SK-N-SH (cell line): ENCODE measurements around the gene CAPN10. TPM values are rescaled to one million over a fixed set of nuclear protein-coding genes. Genes with fewer than 3 reads are reported as not detected.
A peak's percentile ranks its signal among the peaks of the same experiment; 100 is the strongest.

Experiments used
- CTCF ChIA-PET: fragments of 300-600, 350-600 bp; formaldehyde crosslinking; extraction: SDS; loops from one replicate; lab custom pipeline; 2021; lab: Yijun Ruan, JAX
- POLR2A ChIA-PET: fragments of 350-600 bp; sonication (Branson Sonifier 250); formaldehyde crosslinking; extraction: SDS; loops from one replicate; lab custom pipeline; 2020; ENCODE audit warnings: antibody characterized with exemption, inconsistent platforms; lab: Yijun Ruan, JAX
- DNase-seq: peaks from one replicate; pipeline ENCODE4 v3.0.0; 2012
- H2AFZ ChIP-seq: fragments of 200-600 bp; sonication (generic); 2 replicates; pipeline ENCODE4 v1.8.1; 2016; ENCODE audit warnings: antibody characterized with exemption, mild to moderate bottlenecking, low read depth
- H3F3A ChIP-seq: fragments of 200-600 bp; sonication (generic); replicated peaks from 2 replicates; pipeline ENCODE3; 2016; ENCODE audit warnings: antibody characterized with exemption, mild to moderate bottlenecking; ENCODE audit not compliant: insufficient read depth
- H3K27ac ChIP-seq, 2 experiments: fragments of 200-500 bp in 1 of 2; fragments of 200-600 bp in 1 of 2; sonication (Bioruptor generic) in 1 of 2; sonication (generic), shearing (Covaris generic) in 1 of 2; 2 replicates each; pipeline versions ENCODE4 v1.5.1 to v1.6.1; 2014 to 2016; ENCODE audit warnings: low read depth in 2 of 2, inconsistent platforms in 1 of 2, low read length in 1 of 2, mild to moderate bottlenecking in 1 of 2, mixed read lengths in 1 of 2
- H3K27me3 ChIP-seq: fragments of 200-600 bp; sonication (generic), shearing (Covaris generic); 2 replicates; pipeline ENCODE4 v1.6.1; 2016; ENCODE audit warnings: mixed run types; ENCODE audit not compliant: insufficient read depth
- H3K36me3 ChIP-seq, 2 experiments: fragments of 200-500 bp in 1 of 2; fragments of 200-600 bp in 1 of 2; sonication (Bioruptor generic) in 1 of 2; sonication (generic) in 1 of 2; replicated peaks in 1 of 2; 2 replicates each; pipeline versions ENCODE3 to v1.5.1; 2014 to 2016; ENCODE audit warnings: low read length in 1 of 2, mild to moderate bottlenecking in 1 of 2; ENCODE audit not compliant: insufficient read depth in 2 of 2, control insufficient read depth in 1 of 2
- H3K4me1 ChIP-seq, 2 experiments: fragments of 200-500 bp in 1 of 2; fragments of 200-600 bp in 1 of 2; sonication (Bioruptor generic) in 1 of 2; sonication (generic), shearing (Covaris generic) in 1 of 2; 2 replicates each; pipeline versions ENCODE4 v1.5.1 to v1.6.1; 2014 to 2016; ENCODE audit warnings: low read depth in 1 of 2, low read length in 1 of 2, mixed run types in 1 of 2; ENCODE audit not compliant: insufficient read depth in 2 of 2, control insufficient read depth in 1 of 2
- H3K4me2 ChIP-seq: fragments of 200-600 bp; sonication (generic), shearing (Covaris generic); 2 replicates; pipeline ENCODE4 v1.6.1; 2017; ENCODE audit warnings: mixed run types
- H3K4me3 ChIP-seq, 2 experiments: fragments of 200-500 bp in 1 of 2; fragments of 200-600 bp in 1 of 2; sonication (Bioruptor generic) in 1 of 2; sonication (generic), shearing (Covaris generic) in 1 of 2; 2 replicates each; pipeline versions ENCODE4 v1.5.1 to v1.8.1; 2014 to 2016; ENCODE audit warnings: low read depth in 2 of 2, inconsistent platforms in 1 of 2, low read length in 1 of 2, mild to moderate bottlenecking in 1 of 2, mixed read lengths in 1 of 2, moderate library complexity in 1 of 2
- H3K79me2 ChIP-seq: fragments of 200-600 bp; sonication (generic); 2 replicates; pipeline ENCODE4 v1.8.1; 2017; ENCODE audit warnings: mild to moderate bottlenecking; ENCODE audit not compliant: insufficient read depth
- H3K9ac ChIP-seq: fragments of 200-600 bp; sonication (generic); 2 replicates; pipeline ENCODE4 v1.6.1; 2017; ENCODE audit warnings: mixed run types
- H3K9me2 ChIP-seq: fragments of 200-600 bp; sonication (generic); 2 replicates; pipeline ENCODE4 v1.6.1; 2017; ENCODE audit warnings: mixed run types
- H3K9me3 ChIP-seq: fragments of 200-600 bp; sonication (generic); 2 replicates; pipeline ENCODE4 v1.6.1; 2017; ENCODE audit warnings: mixed run types, mild to moderate bottlenecking, moderate library complexity
- H4K20me1 ChIP-seq: fragments of 200-600 bp; sonication (generic); 2 replicates; pipeline ENCODE4 v1.6.1; 2017; ENCODE audit warnings: mild to moderate bottlenecking, mixed run types; ENCODE audit not compliant: insufficient read depth
- CHD2 ChIP-seq: fragments of 150-350 bp; IDR thresholded peaks from 2 replicates; pipeline ENCODE4 v1.6.1; 2018; ENCODE audit warnings: low read length; ENCODE audit not compliant: partially characterized antibody
- EP300 ChIP-seq, 2 experiments: IDR thresholded peaks; 2 replicates each; pipeline versions ENCODE4 v1.4.0 to v1.6.1; 2012; ENCODE audit warnings: borderline replicate concordance in 1 of 2, low read depth in 1 of 2, low read length in 1 of 2
- FOXM1 ChIP-seq: IDR thresholded peaks from 2 replicates; pipeline ENCODE4 v1.4.0; 2012; ENCODE audit warnings: low read depth, mild to moderate bottlenecking
- GABPA ChIP-seq: IDR thresholded peaks from 2 replicates; pipeline ENCODE4 v1.4.0; 2012; ENCODE audit warnings: low read depth, mild to moderate bottlenecking
- IRF3 ChIP-seq: fragments of 150-350 bp; IDR thresholded peaks from 2 replicates; pipeline ENCODE4 v1.6.1; 2016; ENCODE audit warnings: mild to moderate bottlenecking, low read depth, low read length
- JUND ChIP-seq: IDR thresholded peaks from 2 replicates; pipeline ENCODE4 v1.4.0; 2012
- MXI1 ChIP-seq: IDR thresholded peaks from 2 replicates; pipeline ENCODE4 v1.6.1; 2012; ENCODE audit warnings: mild to moderate bottlenecking, low read depth, low read length, improper control_type of control experiment
- POLR2AphosphoS5 ChIP-seq: IDR thresholded peaks from 2 replicates; pipeline ENCODE4 v1.6.1; 2012; ENCODE audit warnings: low read depth, low read length
- RCOR1 ChIP-seq: fragments of 150-350 bp; IDR thresholded peaks from 2 replicates; pipeline ENCODE4 v1.6.1; 2017; ENCODE audit warnings: antibody characterized with exemption, low read length
- RFX5 ChIP-seq: IDR thresholded peaks from 2 replicates; pipeline ENCODE4 v1.6.1; 2012; ENCODE audit warnings: mild to moderate bottlenecking, improper control_type of control experiment, low read length
- SMC3 ChIP-seq: IDR thresholded peaks from 2 replicates; pipeline ENCODE4 v1.6.1; 2012; ENCODE audit warnings: low read depth, low read length, improper control_type of control experiment
- USF2 ChIP-seq: fragments of 150-350 bp; IDR thresholded peaks from 2 replicates; pipeline ENCODE4 v1.6.1; 2017; ENCODE audit warnings: antibody characterized with exemption, low read length, low read depth, borderline replicate concordance
- YY1 ChIP-seq: IDR thresholded peaks from 2 replicates; pipeline ENCODE4 v1.4.0; 2012; ENCODE audit warnings: low read depth, mild to moderate bottlenecking
- WGBS: methylation state at CpG from one replicate; pipeline ENCODE4 v1.1.6; 2017; ENCODE audit warnings: low lambda C conversion rate; 5-methylcytosine and 5-hydroxymethylcytosine counted together
- polyA plus RNA-seq, 3 experiments: library from polyadenylated mRNA; depleted of rRNA; stranded (reverse); fragments of >200 nt; gene quantifications; 2 replicates each; pipeline ENCODE4 v1.2.3, GENCODE V29; 2012

CAPN10 gene
- polyA plus RNA-seq, 1 of the 3 experiments (the other 2 are of a cell fraction), result 24.0 TPM

GRCh38 chr2:240642806-240643092, 56.2 kb downstream of the CAPN10 start:
- H3K27me3 ChIP-seq, result no peaks in the 10 kb centered on the region
- WGBS, result 79% methylated on average over 6 of the region's 11 CpGs

GRCh38 chr2:240643093-240643810, 56.7 kb downstream of the CAPN10 start:
- no peaks in the 10 kb centered on the region for H3K79me2 ChIP-seq
- POLR2A ChIA-PET, result no interaction called here
- no peaks in the 10 kb centered on the region for H3K9me3 ChIP-seq
- no peaks in the 10 kb centered on the region; a peak in 1 of 4 replicates for H3K4me1 ChIP-seq
- no peak overlapping the region for H3K27ac ChIP-seq
- peak; percentile 36 for DNase-seq
- TF ChIP-seq MXI1, result no peak
- TF ChIP-seq POLR2AphosphoS5, result no peak
- no peak for TF ChIP-seq CHD2
- H3K27me3 ChIP-seq, result no peaks in the 10 kb centered on the region
- no peaks in the 10 kb centered on the region for H4K20me1 ChIP-seq
- H3K36me3 ChIP-seq, result no peaks in the 10 kb centered on the region
- H3K9me2 ChIP-seq, result no peaks in the 10 kb centered on the region
- no peak overlapping the region for H2AFZ ChIP-seq
- H3K4me2 ChIP-seq, result no peak overlapping the region
- H3F3A ChIP-seq, result no peaks in the 10 kb centered on the region
- no peak overlapping the region for H3K9ac ChIP-seq
- WGBS, result 44% methylated on average over 11 of the region's 13 CpGs
- no peak overlapping the region for H3K4me3 ChIP-seq
- CTCF ChIA-PET, result interaction anchor here (1.1 to 1.2 kb wide), 2 partner anchors 25 to 197 kb away, joined by 3 to 5 read pairs; no protein-coding TSS in a partner anchor

More at GRCh38 chr2:240642806-240643092, 56.2 kb downstream of the CAPN10 start:
- no peaks in the 10 kb centered on the region; a peak in 1 of 4 replicates for H3K4me1 ChIP-seq
- CTCF ChIA-PET, result interaction anchor here (1.1 to 1.2 kb wide), 2 partner anchors 25 to 198 kb away, joined by 3 to 5 read pairs; no protein-coding TSS in a partner anchor
- no peaks in the 10 kb centered on the region for H3K9me2 ChIP-seq
- no peaks in the 10 kb centered on the region for H3K36me3 ChIP-seq
- H3K9ac ChIP-seq, result no peak overlapping the region
- no peak overlapping the region for H3K4me3 ChIP-seq
- no peaks in the 10 kb centered on the region for H3F3A ChIP-seq
- H3K79me2 ChIP-seq, result no peaks in the 10 kb centered on the region
- no peaks in the 10 kb centered on the region for H4K20me1 ChIP-seq
- no peaks in the 10 kb centered on the region for H3K9me3 ChIP-seq
- H3K27ac ChIP-seq, result no peak overlapping the region
- no peak for TF ChIP-seq YY1
- TF ChIP-seq USF2, result no peak
- TF ChIP-seq IRF3, result no peak
- TF ChIP-seq RCOR1, result no peak
- no peak for TF ChIP-seq JUND
- no peak for TF ChIP-seq SMC3
- no peak overlapping the region for H3K4me2 ChIP-seq
- POLR2A ChIA-PET, result no interaction called here
- no peak for DNase-seq
- H2AFZ ChIP-seq, result no peak overlapping the region

GRCh38 chr2:240643811-240644150, 57.2 kb downstream of the CAPN10 start:
- Histone ChIP-seq H3K36me3 (no peaks in the 10 kb centered on the region), H3K27me3 (no peaks in the 10 kb centered on the region; the same call in 1 of the 2 replicates), H3K27ac (no peak overlapping the region), H3K79me2 (no peaks in the 10 kb centered on the region), H3F3A (no peaks in the 10 kb centered on the region), H3K9ac (no peak overlapping the region), H3K4me2 (no peak overlapping the region), H2AFZ (no peak overlapping the region), H3K4me3 (no peak overlapping the region), H4K20me1 (no peaks in the 10 kb centered on the region), H3K4me1 (no peaks in the 10 kb centered on the region; a peak in 1 of 4 replicates), H3K9me2 (no peaks in the 10 kb centered on the region), H3K9me3 (no peaks in the 10 kb centered on the region)
- CTCF ChIA-PET, result interaction anchor here (1.1 to 1.2 kb wide), 2 partner anchors 24 to 197 kb away, joined by 3 to 5 read pairs; no protein-coding TSS in a partner anchor
- POLR2A ChIA-PET, result no interaction called here
- TF ChIP-seq GABPA (no peak), SMC3 (no peak), EP300 (IDR thresholded peaks at IDR 0.05; ENCODE audit: borderline replicate concordance in 1 of 2, low read depth in 1 of 2, low read length in 1 of 2) (no peak), FOXM1 (no peak), RFX5 (no peak)
- WGBS, result 69% methylated on average over 11 of the region's 15 CpGs
- DNase-seq, result no peak
